Brain microvascular endothelial cell (primary cell): ENCODE results near the gene MT1E.
A peak's percentile ranks its signal among the peaks of the same experiment; 100 is the strongest.

Experiments
- DNase-seq: peaks from one replicate; pipeline ENCODE4 v3.0.0-alpha.2; 2020
- H3K27ac ChIP-seq: fragments of 250-450 bp; sonication (Bioruptor Pico); 2 replicates; pipeline ENCODE4 v1.5.1; 2020; ENCODE audit warnings: mild to moderate bottlenecking, moderate library complexity
- H3K27me3 ChIP-seq: fragments of 250-450 bp; sonication (Bioruptor Pico); replicated peaks from 2 replicates; pipeline ENCODE4 v1.5.1; 2020; ENCODE audit warnings: mild to moderate bottlenecking
- H3K36me3 ChIP-seq: fragments of 250-450 bp; sonication (Bioruptor Pico); replicated peaks from 2 replicates; pipeline ENCODE4 v1.5.1; 2020; ENCODE audit warnings: mild to moderate bottlenecking
- H3K4me3 ChIP-seq: 2 replicates; pipeline ENCODE4 v1.5.1; 2011; ENCODE audit warnings: low read depth, mild to moderate bottlenecking, control low read depth, low read length, moderate library complexity
- CTCF ChIP-seq: IDR thresholded peaks from 2 replicates; pipeline ENCODE4 v1.5.1; 2011; ENCODE audit warnings: low read depth, mild to moderate bottlenecking, moderate library complexity, low read length, control low read depth, inconsistent platforms; ENCODE audit errors: missing control alignments
- in situ Hi-C: cut with HindIII; loops from 2 replicates; pipeline ENCODE4 v1.10.0; 2017; ENCODE audit warnings: low sequenced_read_pairs, low pct_ligation_motif_present

MT1E gene

GRCh38 chr16:56593573-56594291, 31.8 kb upstream of the MT1E start:
- H3K36me3 ChIP-seq, result no peaks in the 10 kb centered on the region
- peaks cover 18% of the 10 kb centered on the region for H3K27me3 ChIP-seq
- H3K4me3 ChIP-seq, result no peak overlapping the region
- no peak overlapping the region for H3K27ac ChIP-seq
- in situ Hi-C loops, result no loop called here
- no peak for DNase-seq
- no peak for TF ChIP-seq CTCF

GRCh38 chr16:56594292-56594619, 31.3 kb upstream of the MT1E start:
- DNase-seq, result no peak
- no peak overlapping the region for H3K4me3 ChIP-seq
- no peaks in the 10 kb centered on the region for H3K36me3 ChIP-seq
- H3K27me3 ChIP-seq, result peaks cover 12% of the 10 kb centered on the region
- H3K27ac ChIP-seq, result no peak overlapping the region
- in situ Hi-C loops, result no loop called here
- TF ChIP-seq CTCF, result no peak

- no peaks in the 10 kb centered on the region for H3K27me3 ChIP-seq
- in situ Hi-C loops, result no loop called here
- no peak overlapping the region for H3K27ac ChIP-seq
- H3K4me3 ChIP-seq, result no peak overlapping the region
- TF ChIP-seq CTCF, result peak; percentile 86
- DNase-seq, result peak; percentile 60
- H3K36me3 ChIP-seq, result no peaks in the 10 kb centered on the region
Observed at GRCh38 chr16:56600398-56600999, 25.1 kb upstream of the MT1E start.

GRCh38 chr16:56601325-56601724, 24.3 kb upstream of the MT1E start:
- in situ Hi-C loops, result no loop called here
- Histone ChIP-seq H3K4me3 (no peak overlapping the region), H3K36me3 (no peaks in the 10 kb centered on the region), H3K27me3 (no peaks in the 10 kb centered on the region), H3K27ac (no peak overlapping the region)
- no peak for TF ChIP-seq CTCF
- DNase-seq, result no peak

- peak; percentile 68 for TF ChIP-seq CTCF
- Histone ChIP-seq H3K4me3 (no peak overlapping the region), H3K36me3 (no peaks in the 10 kb centered on the region), H3K27me3 (no peaks in the 10 kb centered on the region), H3K27ac (no peak overlapping the region)
- peak; percentile 34 for DNase-seq
- in situ Hi-C loops, result no loop called here
Observed at GRCh38 chr16:56603589-56603988, 22.0 kb upstream of the MT1E start.

- no peaks in the 10 kb centered on the region for H3K27me3 ChIP-seq
- H3K27ac ChIP-seq, result no peak overlapping the region
- no peak for DNase-seq
- in situ Hi-C loops, result no loop called here
- TF ChIP-seq CTCF, result no peak
- H3K4me3 ChIP-seq, result no peak overlapping the region
- H3K36me3 ChIP-seq, result no peaks in the 10 kb centered on the region
Observed at GRCh38 chr16:56604966-56605365, 20.6 kb upstream of the MT1E start.
